Left renal cortex interstitium (tissue), 4 donors: ENCODE data around the gene CDH22. TPM values are rescaled to one million over a fixed set of nuclear protein-coding genes. Genes with fewer than 3 reads are reported as not detected.

Experiments
- DNase-seq, 4 donors: peaks; one replicate each; pipeline ENCODE4 v3.0.0-alpha.2; 2013; ENCODE audit warnings: low read depth in 4 of 4, low spot score in 2 of 4, missing footprints in 1 of 4
- polyA plus RNA-seq, 4 donors: library from polyadenylated mRNA; unstranded; fragments of 120-200 nt; gene quantifications; one replicate each; pipeline ENCODE4 v1.2.1, GENCODE V29; 2013; ENCODE audit not compliant: insufficient read length in 4 of 4

Gene CDH22
- polyA plus RNA-seq, 4 donors: 0.05 TPM; not detected in 2

- DNase-seq: no peak
These were observed 36.3 kb upstream of the CDH22 start for GRCh38 chr20:46344488-46345162.

- DNase-seq: no peak
These were observed 35.7 kb upstream of the CDH22 start for GRCh38 chr20:46343975-46344357.

GRCh38 chr20:46343348-46343974 lies 35.2 kb upstream of the CDH22 start:
- DNase-seq: no peak

DNA sequence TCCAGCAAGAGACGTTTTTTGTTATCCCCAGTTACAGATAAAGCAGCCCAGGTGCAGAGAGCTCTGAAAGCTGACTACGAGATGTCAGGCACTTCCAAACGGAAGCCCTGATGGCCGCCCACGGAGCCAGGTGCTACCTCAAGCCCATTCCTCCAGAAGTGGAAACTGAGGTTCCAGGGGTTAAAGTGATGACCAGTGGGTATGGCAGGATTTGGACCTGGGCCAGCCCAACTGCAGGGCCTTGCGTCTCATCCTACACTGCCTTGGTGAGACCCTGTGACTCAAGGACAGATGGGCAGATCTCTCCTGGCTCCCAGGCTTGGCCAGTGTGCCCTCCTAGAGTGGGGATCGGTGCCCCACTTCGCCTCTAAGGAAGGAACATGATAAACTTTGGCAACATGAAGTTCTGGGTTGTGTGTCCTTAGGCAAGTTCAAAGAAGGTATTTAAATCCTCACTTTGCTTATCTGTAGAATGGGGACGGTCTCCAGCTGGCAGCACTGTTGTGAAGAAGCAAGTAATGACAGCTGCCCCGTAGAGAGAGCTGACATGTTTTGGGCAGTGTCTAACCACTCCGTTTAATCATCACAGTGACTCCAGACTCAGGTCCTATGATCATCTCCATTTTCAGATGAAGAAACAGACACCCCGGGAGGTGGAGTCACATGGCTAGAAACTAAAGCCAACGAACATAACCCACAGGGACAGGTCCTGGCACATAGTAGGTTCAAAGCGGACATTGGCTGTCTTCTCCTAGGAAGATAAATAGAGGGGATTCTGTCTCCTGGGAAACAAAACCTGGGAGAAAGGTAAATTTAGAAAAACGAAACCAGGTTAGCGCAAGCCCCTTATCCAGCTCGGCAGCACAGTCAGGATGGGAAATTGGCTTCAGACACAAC lies 34.4 kb upstream of the CDH22 start:
- DNase-seq: no peak

GRCh38 chr20:46342010-46342378 lies 33.7 kb upstream of the CDH22 start:
- no peak for DNase-seq

GRCh38 chr20:46341074-46342009 lies 33.0 kb upstream of the CDH22 start:
- DNase-seq: no peak

DNA sequence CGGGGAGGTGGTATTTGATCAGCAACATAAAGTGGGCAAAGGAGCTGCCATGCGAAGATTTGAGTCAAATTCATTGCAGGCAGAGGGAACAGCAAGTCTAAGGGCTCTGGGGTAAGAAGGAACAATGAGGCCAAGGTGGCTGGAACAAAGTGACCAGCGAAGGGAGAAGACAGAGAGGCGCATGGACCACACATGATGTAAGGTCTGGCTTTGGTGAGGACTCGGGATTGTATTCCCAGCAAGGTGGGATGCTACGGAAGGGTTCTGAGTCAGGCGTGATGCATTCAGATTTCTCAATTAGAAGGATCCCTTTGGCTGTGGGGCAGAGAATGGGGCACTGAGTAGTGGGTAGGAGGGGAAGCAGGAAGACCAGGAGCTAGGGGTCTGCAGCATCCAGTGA lies 30.7 kb upstream of the CDH22 start:
- no peak for DNase-seq

DNA sequence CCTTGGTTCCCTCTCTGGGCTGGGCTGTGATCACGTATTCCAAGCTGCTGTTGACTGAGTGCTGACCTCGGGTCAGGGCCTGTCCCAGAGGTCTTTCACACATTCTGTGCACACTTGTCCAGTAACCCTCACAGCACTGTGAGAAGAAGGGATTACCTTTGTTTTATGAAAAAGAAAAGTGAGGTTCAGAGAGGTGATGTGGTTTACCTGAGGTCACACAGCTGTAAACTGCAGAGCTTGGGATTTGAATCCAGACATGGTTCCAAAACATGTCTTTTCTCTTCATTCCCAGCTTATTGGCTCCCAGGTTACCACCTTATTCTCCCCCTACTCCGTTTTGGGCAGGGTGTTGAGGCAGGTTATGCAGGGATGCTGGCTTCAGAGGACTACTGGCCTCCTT lies 28.4 kb upstream of the CDH22 start:
- DNase-seq: no peak

DNA sequence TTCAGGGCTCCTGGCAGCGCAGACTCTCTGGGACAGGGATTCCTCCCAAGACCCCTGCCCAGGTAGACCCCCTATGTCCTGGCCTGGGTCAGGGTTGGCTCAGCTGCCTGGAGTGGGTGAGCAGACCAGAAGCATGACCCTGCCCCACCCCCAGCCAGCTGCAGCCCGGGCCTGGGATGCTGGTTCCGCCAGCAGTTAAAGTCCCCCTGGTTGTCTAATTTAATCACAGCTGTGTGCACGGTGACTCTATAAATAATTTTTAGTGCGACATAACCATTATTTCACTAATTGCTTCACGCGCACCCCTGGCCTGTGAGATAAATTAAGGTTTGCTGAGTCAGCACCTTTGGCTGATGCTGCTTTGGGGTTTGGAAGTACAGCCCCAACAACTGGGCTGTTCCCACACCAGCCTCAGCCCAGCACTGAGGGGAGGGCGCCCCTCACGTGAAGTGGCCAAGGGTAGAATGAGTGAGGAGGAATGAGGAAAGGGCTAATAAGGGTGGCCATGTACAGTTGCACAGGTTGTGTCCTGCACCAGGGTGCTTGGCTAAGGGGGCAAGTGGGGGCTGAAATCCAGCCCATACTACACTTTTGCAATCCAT lies 26.1 kb upstream of the CDH22 start:
- DNase-seq: no peak

GRCh38 chr20:46333161-46333991 lies 25.1 kb upstream of the CDH22 start:
- DNase-seq: no peak

DNA sequence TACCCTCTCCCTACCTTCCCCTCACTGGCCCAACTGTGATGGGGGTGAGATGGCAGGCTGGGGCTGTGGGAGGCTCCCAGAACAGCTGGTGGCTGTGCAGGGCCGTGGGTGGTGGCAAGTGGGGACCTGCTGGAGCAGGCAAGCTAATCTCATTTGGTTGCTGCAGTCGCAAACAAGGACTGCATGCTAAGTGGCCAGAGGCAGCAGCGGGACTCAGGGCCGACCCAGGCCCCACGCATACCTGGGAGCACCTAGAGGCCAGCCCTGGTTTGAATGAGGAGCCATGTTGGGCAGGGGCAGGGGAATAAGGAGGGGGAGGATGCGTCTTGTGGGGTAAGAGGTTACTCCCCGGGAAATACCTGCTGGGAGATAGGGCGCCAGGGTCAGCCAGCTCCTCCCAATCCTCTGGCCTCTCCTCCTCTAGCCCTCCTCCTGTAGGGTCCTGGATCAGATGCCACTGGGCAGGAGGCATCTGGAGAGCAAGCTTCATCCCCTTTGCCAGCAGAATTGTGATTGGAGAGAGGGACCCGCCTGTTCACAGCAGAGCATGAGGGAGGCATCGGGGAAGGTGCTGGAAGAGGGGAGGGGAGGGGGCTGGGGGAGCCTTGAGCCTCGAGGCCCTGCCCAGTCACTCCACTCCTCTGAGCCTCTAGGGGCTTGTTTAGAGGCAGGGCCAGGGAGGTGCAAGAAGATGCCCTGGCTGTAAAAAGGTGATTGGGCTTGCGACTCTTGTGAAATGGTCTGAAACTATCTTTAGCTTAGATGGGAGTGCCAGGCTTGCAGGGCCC lies 24.3 kb upstream of the CDH22 start:
- no peak for DNase-seq

DNA sequence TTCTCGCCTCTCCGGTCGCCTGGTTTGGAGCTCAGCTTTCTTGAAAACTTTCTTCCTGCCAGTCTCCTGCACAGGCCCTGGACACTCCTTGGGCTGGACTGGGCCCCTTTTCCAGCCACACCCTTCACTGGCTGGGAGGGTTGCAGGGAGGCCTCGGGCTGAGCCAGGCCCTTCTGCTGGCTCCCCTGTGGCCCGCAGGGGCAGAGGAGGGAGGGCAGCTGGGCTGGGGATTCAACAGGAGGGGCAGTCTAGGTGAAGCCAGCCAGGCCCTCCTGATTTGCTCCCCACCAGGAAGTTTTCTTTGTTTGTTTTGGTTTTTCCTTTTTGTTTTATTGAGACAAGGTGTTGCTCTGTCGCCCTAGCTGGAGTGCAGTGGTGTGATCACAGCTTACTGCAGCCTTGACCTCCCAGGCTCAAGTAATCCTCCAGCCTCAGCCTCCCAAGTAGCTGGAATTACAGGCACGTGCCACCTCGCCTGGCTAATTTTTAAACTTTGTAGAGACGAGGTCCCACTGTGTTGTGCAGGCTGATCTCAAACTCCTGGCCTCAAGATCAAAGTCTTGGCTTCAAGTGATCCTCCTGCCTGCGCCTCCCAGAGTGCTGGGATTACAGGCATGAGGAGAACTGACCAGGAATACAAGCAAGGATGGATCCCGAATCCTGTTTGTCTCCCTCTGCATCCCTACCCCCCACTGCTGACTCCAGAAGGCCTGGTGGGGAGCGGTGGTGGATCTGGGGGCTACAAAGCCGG lies 23.5 kb upstream of the CDH22 start:
- no peak for DNase-seq

DNA sequence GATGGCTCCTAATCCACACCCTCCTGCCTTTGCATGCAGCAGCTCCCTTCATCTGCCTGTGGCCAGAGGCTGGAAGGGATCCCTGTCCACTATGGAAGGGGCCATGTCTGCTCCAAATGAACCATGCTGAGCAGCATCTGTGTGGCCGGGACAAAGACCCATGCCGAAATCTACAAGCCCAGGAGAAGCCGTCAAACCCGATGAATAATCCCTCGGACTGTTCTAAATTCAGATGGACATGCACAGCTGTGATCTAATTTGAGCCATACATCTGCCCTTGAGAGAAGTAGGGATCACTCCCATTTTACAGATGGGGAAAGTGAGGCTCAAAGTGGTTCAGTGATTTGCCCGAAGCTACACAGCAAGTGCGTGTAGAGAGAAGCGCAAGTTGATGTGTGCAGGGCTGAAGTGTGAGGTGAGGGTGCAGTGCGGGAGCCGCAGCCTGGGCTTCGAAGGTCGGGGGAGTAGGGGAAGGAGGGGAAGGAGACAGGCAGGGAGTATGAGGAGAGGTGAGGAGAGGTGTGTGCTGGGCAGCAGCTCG lies 22.6 kb upstream of the CDH22 start:
- DNase-seq: no peak

DNA sequence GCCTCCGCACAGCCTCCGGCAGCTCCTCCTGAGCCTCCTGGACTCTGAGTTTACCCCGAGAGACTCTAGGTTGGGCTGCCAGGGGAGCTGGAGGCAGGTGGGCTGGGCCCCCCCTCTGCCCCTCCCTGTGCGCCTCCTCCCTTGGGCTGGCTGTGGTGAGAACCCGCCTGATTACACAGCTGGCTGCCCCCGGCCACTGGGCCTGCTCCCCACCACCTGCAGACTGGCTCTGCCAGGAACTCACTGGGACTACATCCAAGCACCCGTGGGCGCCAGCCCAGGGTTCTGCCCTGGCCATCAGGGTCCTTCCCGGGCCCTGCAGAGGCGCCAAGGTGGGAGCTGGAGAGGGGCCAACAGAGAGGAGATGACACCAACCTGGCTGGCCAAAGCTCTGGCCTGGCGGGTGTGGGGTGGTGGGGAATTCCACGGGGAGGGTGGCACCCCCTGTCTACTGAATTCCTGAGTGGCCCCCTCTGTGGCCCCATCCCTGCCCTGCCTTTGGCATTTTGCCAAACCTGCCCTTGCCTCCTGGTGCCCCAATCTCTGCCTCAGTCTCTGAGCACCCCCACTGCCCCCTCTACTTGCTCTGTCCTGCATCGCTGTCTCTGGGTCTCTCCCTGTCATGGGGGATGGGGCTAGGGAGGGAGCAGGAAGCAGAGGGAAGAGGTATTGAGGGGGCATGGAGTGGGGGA lies 21.9 kb upstream of the CDH22 start:
- no peak for DNase-seq

GRCh38 chr20:46328200-46328882 lies 20.0 kb upstream of the CDH22 start:
- no peak for DNase-seq

GRCh38 chr20:46327557-46327956 lies 19.3 kb upstream of the CDH22 start:
- no peak for DNase-seq
